ENCODE results near the gene AMOT.
"Not testable (repeated sequence)": the region's sequence is repeated elsewhere in the genome, so short reads cannot be mapped to it uniquely, and the experiment has no call there.

The AMOT gene, protein sequence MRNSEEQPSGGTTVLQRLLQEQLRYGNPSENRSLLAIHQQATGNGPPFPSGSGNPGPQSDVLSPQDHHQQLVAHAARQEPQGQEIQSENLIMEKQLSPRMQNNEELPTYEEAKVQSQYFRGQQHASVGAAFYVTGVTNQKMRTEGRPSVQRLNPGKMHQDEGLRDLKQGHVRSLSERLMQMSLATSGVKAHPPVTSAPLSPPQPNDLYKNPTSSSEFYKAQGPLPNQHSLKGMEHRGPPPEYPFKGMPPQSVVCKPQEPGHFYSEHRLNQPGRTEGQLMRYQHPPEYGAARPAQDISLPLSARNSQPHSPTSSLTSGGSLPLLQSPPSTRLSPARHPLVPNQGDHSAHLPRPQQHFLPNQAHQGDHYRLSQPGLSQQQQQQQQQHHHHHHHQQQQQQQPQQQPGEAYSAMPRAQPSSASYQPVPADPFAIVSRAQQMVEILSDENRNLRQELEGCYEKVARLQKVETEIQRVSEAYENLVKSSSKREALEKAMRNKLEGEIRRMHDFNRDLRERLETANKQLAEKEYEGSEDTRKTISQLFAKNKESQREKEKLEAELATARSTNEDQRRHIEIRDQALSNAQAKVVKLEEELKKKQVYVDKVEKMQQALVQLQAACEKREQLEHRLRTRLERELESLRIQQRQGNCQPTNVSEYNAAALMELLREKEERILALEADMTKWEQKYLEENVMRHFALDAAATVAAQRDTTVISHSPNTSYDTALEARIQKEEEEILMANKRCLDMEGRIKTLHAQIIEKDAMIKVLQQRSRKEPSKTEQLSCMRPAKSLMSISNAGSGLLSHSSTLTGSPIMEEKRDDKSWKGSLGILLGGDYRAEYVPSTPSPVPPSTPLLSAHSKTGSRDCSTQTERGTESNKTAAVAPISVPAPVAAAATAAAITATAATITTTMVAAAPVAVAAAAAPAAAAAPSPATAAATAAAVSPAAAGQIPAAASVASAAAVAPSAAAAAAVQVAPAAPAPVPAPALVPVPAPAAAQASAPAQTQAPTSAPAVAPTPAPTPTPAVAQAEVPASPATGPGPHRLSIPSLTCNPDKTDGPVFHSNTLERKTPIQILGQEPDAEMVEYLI

DNA sequence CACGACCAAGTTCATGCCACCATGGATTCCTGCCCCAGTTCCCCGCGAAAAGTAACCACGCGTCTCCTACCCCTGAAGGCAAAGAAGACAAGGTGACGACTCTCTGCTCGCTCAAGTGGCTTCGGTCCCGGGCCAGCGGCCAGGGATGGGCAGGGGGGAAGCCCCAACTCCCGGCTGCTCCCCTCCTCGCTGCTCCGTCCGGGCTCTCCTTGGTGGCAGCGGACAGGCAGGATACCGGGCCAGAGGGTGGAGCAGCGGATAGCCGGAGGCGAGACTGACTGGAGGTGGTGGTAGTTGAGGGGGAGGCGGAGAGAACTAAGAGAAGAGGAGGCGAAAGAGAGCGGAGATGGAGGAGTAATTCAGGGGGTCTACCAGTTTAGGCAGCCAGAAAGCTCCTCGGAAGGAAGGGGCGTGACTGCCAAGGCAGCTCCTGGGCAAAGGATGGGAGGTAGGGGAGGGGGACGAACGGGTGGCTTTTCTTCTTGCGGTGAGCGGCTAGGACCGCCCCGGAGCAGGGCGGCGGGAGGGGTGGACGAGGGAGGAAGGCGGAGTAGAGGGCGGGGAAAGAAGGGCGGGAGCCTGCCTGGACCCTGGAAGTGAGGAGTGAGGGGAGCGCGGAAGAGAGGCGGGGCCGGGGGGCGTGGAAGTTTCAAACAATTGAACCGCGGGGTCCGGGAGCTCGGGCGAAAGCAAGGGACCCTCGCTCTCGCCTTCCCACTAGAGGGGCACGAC is at the start of gene AMOT:
Gene AMOT (minus strand): TSS at position 450 of the 732 bp plus-strand sequence. CDS start 17,705 bp downstream, outside the sequence.
- DNase-seq (ENCODE audit: low spot score), result peak; percentile 50

DNA sequence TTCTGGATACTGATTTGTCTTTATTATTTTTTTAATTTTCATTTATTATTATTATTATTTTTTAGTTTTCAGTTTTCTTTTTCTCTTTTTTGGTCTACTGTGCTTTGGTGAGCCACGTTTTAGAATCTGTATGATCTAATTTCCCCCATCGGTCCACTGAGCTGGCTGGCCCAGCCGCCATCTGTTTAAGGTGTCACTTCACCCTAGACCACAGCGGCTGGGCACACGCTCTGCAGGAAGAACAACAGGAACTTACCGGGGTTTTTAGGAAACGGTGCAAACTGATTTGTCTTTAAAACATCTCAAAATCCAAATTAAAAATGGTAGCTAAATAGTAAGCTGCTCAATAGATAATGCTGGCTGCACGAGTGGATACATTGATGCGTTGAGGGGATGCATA is 48.8 kb upstream of the AMOT start:
- DNase-seq (ENCODE audit: low spot score), result no peak

DNA sequence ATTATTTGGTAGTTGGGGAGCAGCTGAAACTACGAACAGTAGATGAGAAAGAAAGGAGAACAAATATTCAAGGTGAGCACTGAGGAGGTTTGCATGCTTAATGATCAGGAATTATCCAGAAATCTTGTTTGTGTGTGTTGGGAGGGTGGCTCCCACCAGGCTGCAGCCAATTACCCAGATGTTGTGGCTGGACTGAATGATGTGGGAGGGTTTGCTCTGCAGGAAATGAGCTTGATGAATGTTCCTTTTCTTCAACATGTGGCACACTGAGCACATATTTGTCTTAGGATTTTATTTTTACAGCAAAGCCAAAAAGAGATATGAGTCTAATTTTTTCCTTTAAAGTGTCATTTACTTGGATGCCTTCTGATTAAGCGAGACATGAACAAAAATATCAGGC is 48.3 kb upstream of the AMOT start:
- no peak for DNase-seq (ENCODE audit: low spot score)

DNA sequence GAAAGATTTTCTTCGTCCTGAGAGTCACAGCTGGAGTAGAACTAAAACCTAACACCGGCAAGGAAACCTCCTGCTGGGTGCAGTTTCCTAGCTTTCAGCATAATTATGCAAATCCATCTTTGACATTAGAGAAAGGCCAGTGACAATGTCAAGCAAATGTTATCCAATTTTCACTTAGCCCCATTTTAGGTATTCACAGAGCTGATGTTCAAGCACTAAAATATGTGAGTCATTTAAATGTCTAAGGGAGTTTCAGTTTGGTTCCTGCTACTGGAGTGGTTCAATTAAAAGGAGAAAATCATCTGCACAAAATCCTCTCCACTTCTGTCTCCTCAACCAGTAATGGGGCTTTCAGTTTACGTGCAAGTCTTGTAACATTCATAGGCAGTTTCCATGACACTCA is 37.1 kb upstream of the AMOT start:
- no peak for DNase-seq (ENCODE audit: low spot score)

DNA sequence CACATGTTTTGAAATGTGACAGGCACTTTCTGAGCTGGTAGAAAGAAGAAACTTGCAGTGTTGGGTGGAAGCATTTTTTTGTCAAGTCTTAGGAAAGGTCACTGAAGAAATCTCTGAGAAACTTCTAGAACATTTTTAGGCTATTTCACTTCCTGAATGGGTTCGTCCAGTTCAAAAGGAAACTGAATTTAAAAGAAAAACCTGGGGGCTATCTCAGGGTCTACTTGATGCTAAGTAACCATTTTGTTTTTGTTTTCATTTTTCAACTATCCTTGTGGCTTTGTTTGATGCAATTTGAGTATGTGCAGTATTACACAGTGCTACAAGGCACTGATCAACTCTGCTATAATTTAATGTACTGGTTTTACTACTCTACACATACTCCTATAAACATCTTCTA is 34.0 kb upstream of the AMOT start:
- no peak for DNase-seq (ENCODE audit: low spot score)

DNA sequence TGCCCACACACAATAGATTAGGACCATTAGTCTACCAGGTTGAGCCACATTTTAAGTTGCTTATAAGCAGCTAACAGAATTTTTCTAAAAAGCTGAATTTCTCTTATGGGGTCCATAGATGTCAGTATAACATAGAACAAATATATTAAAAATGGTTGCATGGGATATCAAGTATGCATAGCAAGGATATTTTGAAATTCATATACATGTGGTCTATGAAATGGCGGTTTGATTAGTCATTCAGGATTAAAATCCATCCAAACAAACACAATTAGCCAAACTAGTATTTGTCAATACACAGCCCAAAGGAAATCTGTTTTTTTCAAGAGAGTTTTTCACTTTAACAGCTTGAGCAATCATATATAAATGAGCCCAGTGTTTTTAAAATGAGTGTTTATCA is 33.5 kb upstream of the AMOT start:
- DNase-seq (ENCODE audit: low spot score), result no peak

DNA sequence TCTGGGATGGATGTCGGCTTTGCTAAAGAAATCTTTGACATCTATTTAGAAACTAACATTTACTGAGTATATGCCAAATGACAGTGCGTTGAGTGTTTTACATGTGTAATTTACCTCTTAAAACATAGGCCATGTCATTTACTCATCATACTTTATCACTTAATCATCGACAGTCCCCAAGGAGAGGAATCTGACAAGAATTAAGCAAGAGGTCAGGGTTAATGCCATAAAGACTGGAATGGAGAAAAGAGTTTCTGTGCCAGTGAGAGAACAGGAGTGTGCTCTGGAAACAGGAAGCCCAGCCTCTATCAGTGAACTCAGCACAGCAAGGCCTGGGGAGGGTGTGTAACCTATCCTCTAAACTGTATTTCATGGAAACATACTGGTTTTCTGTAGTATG is 28.0 kb upstream of the AMOT start:
- DNase-seq (ENCODE audit: low spot score), result no peak

DNA sequence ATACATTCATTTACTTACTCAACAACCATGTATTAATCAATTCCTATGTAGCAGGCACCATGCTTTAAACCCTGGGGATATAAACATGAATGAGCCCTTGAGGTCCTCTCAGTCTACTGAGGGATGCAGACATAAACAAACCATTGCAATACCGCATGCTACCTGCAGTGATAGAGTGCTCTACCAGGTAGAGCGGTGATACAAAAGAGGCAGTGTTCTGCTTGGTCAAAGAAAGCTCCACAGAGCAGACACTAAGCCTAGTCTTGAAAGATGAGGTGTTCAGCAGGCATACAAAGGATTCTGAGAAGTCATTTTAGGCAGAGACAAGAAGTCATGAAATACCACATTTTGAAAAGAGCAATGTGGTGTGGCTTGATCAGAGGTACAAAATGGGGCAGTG is 26.9 kb upstream of the AMOT start:
- no peak for DNase-seq (ENCODE audit: low spot score)

DNA sequence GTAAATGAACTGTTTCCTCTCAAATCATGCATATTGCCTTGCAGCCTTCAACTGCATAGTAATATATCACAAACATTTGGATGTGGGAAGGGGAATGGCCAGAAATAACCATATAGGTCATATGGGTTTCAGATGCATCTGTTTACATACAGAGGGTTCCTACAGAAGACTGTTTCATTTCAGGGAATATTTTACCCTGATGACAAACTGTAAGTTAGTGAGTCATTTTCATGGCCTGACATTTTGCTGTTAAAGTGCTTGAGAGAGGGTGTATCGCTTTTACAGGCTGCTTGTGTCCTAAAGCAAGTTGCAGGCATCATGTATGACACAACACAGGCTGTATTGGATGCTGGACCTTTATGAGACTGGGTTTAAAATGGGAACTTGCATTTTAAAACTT is 25.5 kb upstream of the AMOT start:
- DNase-seq (ENCODE audit: low spot score), result no peak

DNA sequence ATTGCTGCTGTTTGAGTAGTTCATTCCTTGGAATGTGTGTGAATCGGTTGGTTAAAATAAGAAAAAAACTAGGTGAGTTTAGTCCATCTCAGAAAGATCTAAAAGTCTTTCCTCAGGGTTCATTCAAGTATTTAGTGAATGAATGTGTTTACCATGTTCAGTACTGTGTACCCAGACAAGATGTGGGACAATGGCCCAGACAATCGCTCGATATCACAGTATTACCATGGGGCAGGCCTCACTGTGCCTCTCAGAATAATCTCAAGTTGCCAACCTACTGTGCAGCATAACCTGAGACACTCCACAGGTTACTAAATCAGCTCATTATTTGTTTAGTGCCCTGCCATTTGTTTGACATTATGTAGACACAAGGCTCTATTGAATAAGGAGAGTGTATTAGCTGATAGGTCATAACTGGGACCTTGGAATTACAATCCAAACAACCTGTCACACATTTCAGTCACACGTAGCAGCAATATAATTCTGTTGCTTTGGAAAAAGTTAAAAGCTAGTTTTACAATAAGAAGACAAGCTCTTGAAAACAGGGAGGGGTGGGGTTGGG is 24.9 kb upstream of the AMOT start:
- no peak for DNase-seq (ENCODE audit: low spot score)

DNA sequence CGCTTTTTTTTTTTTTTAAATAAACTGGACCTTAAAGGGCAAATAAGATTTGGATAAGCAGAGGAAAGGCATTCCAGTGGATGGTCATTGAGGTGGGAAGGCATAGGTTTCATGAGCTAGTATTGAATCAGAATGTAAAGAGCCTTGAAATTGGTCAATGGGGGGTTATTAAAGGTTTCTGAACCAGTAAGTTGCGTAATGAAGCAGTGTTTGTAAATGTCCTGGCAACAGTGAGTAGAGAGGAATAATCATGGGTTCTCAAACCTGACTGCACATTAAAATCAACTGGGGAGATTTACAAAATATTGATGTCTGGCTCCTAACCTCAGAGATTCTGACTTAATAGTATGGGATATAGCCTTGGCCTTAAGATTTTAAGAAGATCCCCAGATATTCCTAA is 23.2 kb upstream of the AMOT start:
- DNase-seq (ENCODE audit: low spot score), result no peak

DNA sequence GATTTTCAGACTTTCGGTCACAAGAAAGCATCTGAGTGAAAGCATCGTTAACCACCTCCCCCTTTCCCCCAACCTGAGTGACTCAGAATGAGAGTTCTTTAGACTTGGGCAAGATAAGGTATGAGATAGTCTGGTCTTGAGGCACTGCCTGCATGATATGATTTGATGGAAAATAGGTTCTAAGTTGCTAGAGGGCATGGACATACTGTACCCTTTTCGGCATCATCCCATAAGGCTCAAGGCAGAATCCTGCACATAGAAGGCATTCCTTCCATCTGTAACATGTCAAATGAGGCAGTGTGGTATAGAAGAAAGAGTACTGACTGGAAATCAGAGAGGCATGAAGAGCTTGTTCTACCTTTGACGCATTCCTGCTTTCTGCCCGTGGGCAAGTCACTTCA is 16.8 kb upstream of the AMOT start:
- no peak for DNase-seq (ENCODE audit: low spot score)

DNA sequence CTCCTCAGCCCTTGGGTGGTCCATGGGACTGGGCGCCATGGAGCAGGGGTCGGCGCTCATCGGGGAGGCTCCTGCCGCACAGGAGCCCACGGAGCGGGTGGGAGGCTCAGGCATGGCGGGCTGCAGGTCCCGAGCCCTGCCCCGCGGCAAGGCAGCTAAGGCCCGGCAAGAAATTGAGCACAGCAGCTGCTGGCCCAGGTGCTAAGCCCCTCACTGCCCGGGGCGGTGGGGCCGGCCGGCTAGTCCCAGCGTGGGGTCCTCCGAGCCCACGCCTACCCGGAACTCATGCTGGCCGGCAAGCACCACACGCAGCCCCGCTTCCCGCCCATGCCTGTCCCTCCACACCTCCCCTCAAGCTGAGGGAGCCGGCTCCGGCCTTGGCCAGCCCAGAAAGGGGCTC is 14.3 kb upstream of the AMOT start:
- DNase-seq (ENCODE audit: low spot score), result not testable (repeated sequence)

DNA sequence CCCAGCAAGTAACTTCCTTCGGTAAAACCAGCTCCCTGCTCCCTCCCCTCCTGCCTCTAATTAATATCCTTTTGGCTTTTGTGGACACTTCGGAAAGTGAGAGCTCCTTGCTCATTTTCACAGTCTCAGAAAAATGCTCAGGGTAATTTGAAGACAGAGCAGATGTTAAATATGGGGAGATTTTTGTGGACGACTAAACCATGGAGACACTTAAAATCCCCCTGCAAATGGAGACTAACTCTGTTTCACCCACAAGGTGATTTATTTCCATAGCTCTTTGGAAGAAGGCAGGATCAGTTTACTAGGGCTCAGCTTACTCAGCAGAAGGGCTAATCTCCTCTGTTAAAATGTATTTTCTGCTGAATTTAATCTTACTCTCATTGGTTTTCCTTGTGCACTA is 12.2 kb upstream of the AMOT start:
- no peak for DNase-seq (ENCODE audit: low spot score)

DNA sequence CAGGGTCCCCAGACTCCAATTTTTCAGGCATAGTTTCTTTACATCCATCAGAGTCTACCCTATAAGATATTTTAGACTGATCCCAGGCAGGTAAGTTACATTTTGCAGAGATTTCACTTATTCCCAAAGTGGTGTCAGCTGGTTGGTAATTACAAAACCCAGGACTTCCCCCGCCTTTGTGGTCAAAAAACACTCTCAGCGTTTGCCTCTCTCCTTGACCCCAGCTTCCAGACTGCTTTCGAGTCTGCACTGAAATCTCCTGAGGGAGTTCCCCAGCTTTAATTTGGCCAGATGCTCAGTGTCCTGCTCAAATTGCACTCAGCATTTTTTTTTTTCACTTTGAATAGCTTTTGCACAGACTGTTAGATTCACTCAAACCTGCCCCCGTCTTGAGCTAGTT is 11.2 kb upstream of the AMOT start:
- DNase-seq (ENCODE audit: low spot score), result peak; percentile 29

DNA sequence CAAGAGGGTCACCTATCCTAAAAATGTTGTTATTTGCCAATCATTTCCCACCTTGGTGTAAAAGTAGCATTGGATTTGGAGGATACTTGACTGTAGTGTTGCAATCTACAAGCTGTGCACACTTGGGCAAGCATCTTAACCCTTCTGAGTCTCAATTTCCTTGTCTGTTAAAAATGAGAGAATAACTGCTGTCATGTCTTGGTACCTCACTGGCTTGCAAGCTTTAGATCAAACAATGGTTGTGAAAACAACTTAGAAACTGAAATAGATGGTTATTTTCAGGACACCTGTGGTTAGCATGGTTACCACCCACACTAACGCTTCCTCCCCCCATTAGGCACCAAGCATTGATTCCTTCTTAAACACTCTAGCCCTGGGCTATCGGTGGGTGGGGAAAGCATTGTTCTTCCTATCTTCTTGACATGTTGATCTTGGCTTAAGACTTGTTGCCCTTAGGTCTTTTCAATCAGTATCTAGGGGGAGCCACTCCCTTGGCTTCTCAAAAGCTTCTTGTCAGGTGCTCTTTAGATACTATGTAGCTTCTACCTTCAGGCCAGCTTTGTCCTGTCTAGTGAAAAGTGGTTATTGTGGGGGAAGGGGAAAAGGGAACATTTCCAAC is 10.6 kb upstream of the AMOT start:
- no peak for DNase-seq (ENCODE audit: low spot score)

DNA sequence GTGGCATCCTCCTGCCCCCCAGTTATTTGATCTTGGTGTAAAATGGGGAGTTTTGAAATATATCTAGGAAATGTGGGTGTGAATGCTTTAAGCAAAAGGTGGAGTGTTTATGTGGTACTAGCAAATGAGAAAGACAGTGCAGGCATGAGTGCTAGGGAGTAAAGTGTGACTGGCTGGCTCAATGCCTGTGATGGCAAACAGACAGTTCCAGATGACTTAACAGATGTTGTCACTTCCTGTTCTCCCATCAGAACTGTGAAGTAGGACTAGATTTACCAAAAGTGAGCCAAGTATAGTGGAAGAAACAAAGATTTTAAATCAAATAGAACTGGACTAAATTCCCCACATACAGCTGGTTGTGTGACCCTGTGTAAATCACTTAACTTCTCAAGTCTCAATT is 8.4 kb upstream of the AMOT start:
- peak; percentile 26 for DNase-seq (ENCODE audit: low spot score)

DNA sequence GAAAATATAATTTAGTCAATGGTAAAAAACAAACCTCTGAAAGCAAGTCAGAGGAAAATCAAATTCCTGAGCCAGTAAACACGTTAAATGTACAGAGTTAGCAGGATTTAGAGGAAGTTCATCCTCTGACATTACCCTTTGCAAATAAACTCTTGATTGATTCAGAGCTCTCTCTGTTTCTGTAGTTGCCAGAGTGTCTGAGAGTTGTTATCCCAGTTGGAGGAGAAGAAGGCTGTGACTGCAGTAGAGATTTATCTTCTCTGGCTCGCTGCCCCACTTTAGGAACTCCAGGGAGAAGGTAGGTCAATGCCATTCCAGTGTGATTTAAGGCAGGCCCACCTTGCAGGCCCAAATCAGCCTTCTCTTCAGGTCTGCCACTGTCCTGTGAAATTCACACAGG is 6.2 kb upstream of the AMOT start:
- DNase-seq (ENCODE audit: low spot score), result no peak

DNA sequence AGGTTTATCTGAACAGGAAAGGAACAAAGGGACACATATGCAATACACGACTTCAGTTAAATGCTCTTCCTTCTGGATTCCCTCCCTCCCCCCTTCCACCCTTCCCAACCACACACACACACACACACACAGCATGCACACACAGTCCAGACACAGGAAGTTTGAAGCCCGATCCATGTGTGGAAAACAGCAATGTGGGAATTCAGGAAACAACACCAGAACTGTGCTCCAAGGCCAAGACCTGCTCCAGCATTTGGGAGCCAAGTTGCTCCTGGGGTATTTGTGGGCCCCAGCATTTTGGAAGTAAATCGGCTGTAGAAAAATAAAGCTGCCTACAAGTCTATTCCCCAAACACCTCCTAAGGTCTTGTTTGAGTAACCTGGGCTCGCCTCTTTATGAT is 5.6 kb upstream of the AMOT start:
- no peak for DNase-seq (ENCODE audit: low spot score)

DNA sequence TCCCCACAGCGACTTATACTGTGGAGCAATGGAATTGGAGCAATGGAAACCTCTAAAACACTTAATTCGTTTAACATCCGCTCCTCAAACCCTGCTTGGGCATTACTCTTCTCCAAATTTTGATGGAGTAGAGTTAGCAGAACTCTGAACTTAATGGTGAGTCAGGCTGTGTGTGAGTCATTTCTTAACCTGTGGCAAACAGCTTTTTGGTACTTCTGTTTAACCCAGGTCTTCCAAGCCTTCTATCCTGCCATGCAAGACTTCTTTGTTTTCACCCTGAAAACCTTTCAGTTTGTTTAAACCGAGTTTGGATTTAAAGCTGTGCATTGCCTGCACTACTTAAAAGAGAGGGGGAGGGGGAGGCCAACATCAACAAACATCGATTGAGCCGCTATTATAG is 3.6 kb upstream of the AMOT start:
- no peak for DNase-seq (ENCODE audit: low spot score)

DNA sequence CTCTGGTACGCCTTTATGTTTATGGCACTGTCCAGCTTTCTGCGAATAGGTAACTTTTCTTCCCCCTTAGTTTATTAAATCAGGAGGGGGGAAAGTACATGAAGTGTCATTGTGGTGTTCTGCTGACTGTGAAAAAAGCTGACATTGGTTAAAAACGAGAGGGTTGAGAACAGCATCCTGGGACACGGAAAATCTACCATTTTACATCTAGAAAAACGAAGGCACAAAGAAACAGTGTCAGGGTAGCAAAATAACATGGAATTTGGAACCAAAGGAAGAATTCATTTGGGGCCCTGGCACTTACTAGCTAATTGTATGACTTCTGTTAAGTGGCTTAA is 1.2 kb upstream of the AMOT start:
- no peak for DNase-seq (ENCODE audit: low spot score)
